GM12891 (cell line): ENCODE results near the gene CELF5.
"Not testable (repeated sequence)": the region's sequence is repeated elsewhere in the genome, so short reads cannot be mapped to it uniquely, and the experiment has no call there.

Source experiments
- DNase-seq: peaks from one replicate; pipeline ENCODE4 v3.0.0; 2011; ENCODE audit warnings: low spot score; ENCODE audit not compliant: insufficient read length
- FAIRE-seq: peaks from 2 replicates; lab custom pipeline; 2011; peaks lifted over from hg19 to GRCh38; lab: Jason Lieb, UNC
- PAX5 ChIP-seq: IDR thresholded peaks from 2 replicates; pipeline ENCODE4 v1.6.1; 2011; ENCODE audit warnings: low read length, moderate library complexity, mild to moderate bottlenecking; ENCODE audit not compliant: insufficient read depth, severe bottlenecking
- POLR2A ChIP-seq: IDR thresholded peaks from 2 replicates; pipeline ENCODE4 v1.6.1; 2011; ENCODE audit warnings: low read depth, low read length, control low read depth
- POLR2AphosphoS5 ChIP-seq: IDR thresholded peaks from 2 replicates; pipeline ENCODE4 v1.6.1; 2011; ENCODE audit warnings: low read depth, low read length, control low read depth
- POU2F2 ChIP-seq: IDR thresholded peaks from 2 replicates; pipeline ENCODE4 v1.6.1; 2011; ENCODE audit warnings: low read depth, mild to moderate bottlenecking, control low read depth, low read length, moderate library complexity
- SPI1 ChIP-seq: IDR thresholded peaks from 2 replicates; pipeline ENCODE4 v1.6.1; 2011; ENCODE audit warnings: low read depth, low read length, control low read depth
- TAF1 ChIP-seq: IDR thresholded peaks from 2 replicates; pipeline ENCODE4 v1.6.1; 2011; ENCODE audit warnings: low read depth, low read length, control low read depth

The CELF5 gene

GRCh38 chr19:3198901-3199700 lies 25.4 kb upstream of the CELF5 start:
- no peak for FAIRE-seq
- TF ChIP-seq PAX5 (no peak), POLR2A (no peak), POU2F2 (no peak), SPI1 (no peak), TAF1 (no peak)
- no peak for DNase-seq

DNA sequence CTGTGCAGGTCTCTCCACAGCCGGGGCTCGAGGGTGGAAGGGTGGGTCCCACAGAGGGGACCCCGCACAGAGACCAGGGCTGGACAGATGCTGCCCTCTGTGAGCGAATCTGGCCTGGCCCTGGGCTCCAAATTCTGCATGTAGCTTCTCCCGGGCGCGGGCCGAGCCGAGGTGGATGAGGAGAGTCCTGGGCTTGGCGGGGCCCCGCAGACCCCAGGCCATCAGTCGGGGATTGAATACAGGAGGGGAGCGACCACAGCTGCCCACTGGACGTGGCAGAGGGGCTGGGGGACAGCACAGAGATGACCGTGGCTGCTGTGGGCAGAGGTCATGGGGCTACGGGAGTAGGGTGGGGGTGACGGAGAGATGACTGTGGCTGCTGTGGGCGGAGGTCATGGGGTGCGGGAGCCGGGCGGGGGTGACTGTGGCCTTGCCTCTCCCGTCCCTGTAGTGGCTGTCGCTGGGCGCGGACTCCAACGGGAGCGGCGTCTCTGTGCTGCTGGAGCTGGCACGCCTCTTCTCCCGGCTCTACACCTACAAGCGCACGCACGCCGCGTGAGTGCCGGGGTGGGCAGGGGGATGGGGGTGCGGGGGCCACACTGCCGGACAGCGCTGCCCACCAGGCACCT lies 23.3 kb upstream of the CELF5 start:
- no peak for DNase-seq
- TF ChIP-seq POLR2AphosphoS5 (no peak), PAX5 (no peak), POLR2A (no peak), POU2F2 (no peak), TAF1 (no peak), SPI1 (no peak)
- FAIRE-seq = no peak

DNA sequence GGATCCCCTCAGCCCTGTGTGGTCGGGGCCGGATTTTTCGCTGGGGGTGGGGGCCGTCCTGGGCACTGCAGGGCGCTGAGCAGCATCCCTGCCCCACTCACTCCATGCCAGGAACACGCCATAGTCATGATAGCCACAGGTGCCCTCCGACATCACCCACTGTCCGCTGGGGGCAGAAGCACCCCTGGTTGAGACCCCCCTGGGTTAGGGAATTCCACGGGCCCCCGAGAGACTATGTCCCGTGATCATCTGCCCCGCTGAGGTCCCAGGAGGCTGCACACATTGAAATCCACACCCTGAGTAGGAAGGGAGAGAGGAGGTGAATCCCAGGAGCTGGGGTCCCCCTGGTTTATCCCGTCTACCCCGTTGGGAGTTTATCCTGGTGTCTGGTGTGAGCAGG lies 22.6 kb upstream of the CELF5 start:
- TF ChIP-seq PAX5 (no peak), TAF1 (no peak), POU2F2 (no peak), POLR2A (no peak), SPI1 (no peak), POLR2AphosphoS5 (no peak)
- DNase-seq (no peak), FAIRE-seq (no peak)

GRCh38 chr19:3202346-3202745 lies 22.1 kb upstream of the CELF5 start:
- TF ChIP-seq POU2F2 = no peak
- no peak for TF ChIP-seq PAX5
- no peak for TF ChIP-seq SPI1
- no peak for TF ChIP-seq POLR2A
- TF ChIP-seq POLR2AphosphoS5 = no peak
- no peak for TF ChIP-seq TAF1
- DNase-seq (no peak), FAIRE-seq (no peak)

GRCh38 chr19:3202895-3203294 lies 21.6 kb upstream of the CELF5 start:
- DNase-seq, FAIRE-seq: not testable (repeated sequence)

DNA sequence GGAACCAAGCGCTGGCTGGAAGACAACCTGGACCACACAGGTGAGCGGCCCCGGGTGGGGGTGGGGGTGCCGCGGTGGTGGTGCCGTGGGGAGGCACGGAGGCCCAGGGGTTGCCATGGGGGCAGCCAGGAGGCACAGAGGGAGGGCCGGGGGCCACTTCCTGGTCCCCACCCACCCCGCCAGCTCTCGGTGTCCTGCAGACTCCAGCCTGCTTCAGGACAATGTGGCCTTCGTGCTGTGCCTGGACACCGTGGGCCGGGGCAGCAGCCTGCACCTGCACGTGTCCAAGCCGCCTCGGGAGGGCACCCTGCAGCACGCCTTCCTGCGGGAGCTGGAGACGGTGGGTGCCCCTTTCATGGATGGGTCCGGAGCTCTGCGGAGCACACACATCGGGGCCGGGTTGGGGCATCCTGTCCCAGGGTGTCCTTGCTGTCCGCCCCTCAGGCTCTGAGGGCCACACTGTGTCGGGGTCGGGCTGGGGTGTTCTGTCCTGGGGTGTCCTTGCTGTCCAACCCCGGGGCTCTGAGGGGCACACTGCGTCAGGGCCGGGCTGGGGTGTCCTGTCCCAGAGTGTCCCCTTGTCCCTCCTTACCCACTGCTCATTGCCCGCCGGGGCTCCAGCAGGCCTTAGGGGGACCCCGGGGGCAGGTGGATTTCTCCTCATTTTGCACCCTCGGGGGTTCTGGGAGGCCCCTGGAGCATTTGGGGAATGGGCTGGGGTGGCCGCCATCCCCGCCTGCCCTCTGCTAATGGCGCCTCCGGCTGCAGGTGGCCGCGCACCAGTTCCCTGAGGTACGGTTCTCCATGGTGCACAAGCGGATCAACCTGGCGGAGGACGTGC lies 20.4 kb upstream of the CELF5 start:
- no peak for TF ChIP-seq PAX5
- no peak for TF ChIP-seq POU2F2
- FAIRE-seq (no peak), DNase-seq (no peak)

- no peak for DNase-seq
- no peak for FAIRE-seq
- no peak for TF ChIP-seq POU2F2
Observed at GRCh38 chr19:3204646-3205275, 19.7 kb upstream of the CELF5 start.

GRCh38 chr19:3206216-3206953 lies 18.1 kb upstream of the CELF5 start:
- no peak for TF ChIP-seq TAF1
- no peak for TF ChIP-seq PAX5
- DNase-seq (no peak), FAIRE-seq (no peak)

GRCh38 chr19:3207461-3208242 lies 16.8 kb upstream of the CELF5 start:
- DNase-seq = no peak
- no peak for FAIRE-seq
- TF ChIP-seq SPI1 (no peak), POU2F2 (no peak), POLR2AphosphoS5 (no peak), TAF1 (no peak), POLR2A (no peak), PAX5 (no peak)
